ENCODE data around the gene ADCY10. TPM values are rescaled to one million over a fixed set of nuclear protein-coding genes. Genes with fewer than 3 reads are reported as not detected.

The ADCY10 gene
- total and polyA plus RNA-seq, 2 donors (not counting 3 experiments of a cell fraction or from before 2014, with no cell fraction given), result not detected

DNA sequence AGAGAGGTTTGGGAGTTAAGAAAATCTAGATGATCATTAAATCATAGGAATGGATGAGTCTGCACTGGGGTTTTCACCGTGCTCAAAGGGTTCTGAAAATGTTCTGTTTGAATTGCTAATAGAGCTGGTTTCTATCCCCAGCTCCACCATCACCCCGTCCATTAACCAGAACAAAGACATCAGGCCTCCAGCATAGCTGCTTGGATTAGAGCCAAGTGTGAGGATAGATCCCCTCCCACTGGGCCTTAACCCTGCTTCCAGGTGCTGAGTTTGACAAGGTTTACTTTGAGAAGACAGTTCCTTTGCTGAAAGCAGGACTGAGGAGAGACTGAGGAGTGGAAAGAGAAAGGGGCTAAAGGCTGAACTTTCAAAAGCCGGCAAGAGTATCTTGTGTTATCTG, 143.8 kb downstream of the ADCY10 start:
- Histone ChIP-seq H3K9ac (replicated peaks; ENCODE audit: extremely low read depth, insufficient read depth, low read length) (no peak overlapping the region), H3K27ac (ENCODE audit: insufficient read depth, low read depth, low read length) (no peak overlapping the region), H2AFZ (ENCODE audit: low read depth, low read length) (no peak overlapping the region), H4K20me1 (replicated peaks; ENCODE audit: control insufficient read depth, extremely low read depth, insufficient read depth, low read length) (no peaks in the 10 kb centered on the region), H3K9me3 (replicated peaks; ENCODE audit: control insufficient read depth, insufficient read depth, low read length) (no peaks in the 10 kb centered on the region), H3K79me2 (ENCODE audit: control insufficient read depth, insufficient read depth, low read length) (peaks cover 4% of the 10 kb centered on the region), H3K4me3 (replicated peaks in 1 of 3; ENCODE audit: insufficient read depth in 1 of 3, low read depth in 1 of 3, low read length in 3 of 3) (no peak overlapping the region), H3K27me3 (ENCODE audit: control insufficient read depth in 2 of 2, insufficient read depth in 2 of 2, low read length in 2 of 2) (no peaks in the 10 kb centered on the region), H3K9me1 (replicated peaks; ENCODE audit: control insufficient read depth, extremely low read depth, insufficient read depth, low read length) (no peaks in the 10 kb centered on the region), H3K4me1 (ENCODE audit: control insufficient read depth, extremely low read depth, insufficient read depth, low read length) (peaks cover 10% of the 10 kb centered on the region), H3K4me2 (ENCODE audit: insufficient read depth, low read length) (no peak overlapping the region), H3K36me3 (ENCODE audit: control insufficient read depth in 2 of 2, extremely low read depth in 1 of 2, insufficient read depth in 2 of 2, low read length in 2 of 2) (peaks cover 2 to 4% of the 10 kb centered on the region in 2 experiments)
- POLR2A ChIA-PET, result no interaction called here
- no TSS peak for BruUV-seq (replicated peaks)
- dilution Hi-C loops (cut with MboI; ENCODE audit: extremely low pct_ligation_motif_present, low sequenced_read_pairs), result no loop called here
- no peak for FAIRE-seq
- CTCF ChIA-PET, result no interaction called here
- TF ChIP-seq, protein P1, sequence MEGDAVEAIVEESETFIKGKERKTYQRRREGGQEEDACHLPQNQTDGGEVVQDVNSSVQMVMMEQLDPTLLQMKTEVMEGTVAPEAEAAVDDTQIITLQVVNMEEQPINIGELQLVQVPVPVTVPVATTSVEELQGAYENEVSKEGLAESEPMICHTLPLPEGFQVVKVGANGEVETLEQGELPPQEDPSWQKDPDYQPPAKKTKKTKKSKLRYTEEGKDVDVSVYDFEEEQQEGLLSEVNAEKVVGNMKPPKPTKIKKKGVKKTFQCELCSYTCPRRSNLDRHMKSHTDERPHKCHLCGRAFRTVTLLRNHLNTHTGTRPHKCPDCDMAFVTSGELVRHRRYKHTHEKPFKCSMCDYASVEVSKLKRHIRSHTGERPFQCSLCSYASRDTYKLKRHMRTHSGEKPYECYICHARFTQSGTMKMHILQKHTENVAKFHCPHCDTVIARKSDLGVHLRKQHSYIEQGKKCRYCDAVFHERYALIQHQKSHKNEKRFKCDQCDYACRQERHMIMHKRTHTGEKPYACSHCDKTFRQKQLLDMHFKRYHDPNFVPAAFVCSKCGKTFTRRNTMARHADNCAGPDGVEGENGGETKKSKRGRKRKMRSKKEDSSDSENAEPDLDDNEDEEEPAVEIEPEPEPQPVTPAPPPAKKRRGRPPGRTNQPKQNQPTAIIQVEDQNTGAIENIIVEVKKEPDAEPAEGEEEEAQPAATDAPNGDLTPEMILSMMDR (IDR thresholded peaks at IDR 0.05; ENCODE audit: extremely low read depth in 1 of 2, insufficient read depth in 1 of 2, low read depth in 1 of 2, low read length in 2 of 2), result no peak
- no peak for TF ChIP-seq GATA2 (IDR thresholded peaks at IDR 0.05; ENCODE audit: insufficient read depth, insufficient read length, low read depth, low read length)
- TF ChIP-seq JUN (IDR thresholded peaks at IDR 0.05; ENCODE audit: borderline replicate concordance, insufficient read depth, insufficient read length, low read depth), result no peak
- TF ChIP-seq, protein P2, sequence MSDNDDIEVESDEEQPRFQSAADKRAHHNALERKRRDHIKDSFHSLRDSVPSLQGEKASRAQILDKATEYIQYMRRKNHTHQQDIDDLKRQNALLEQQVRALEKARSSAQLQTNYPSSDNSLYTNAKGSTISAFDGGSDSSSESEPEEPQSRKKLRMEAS (IDR thresholded peaks at IDR 0.05; ENCODE audit: insufficient read depth, insufficient read length), result no peak
- TF ChIP-seq MYC (IDR thresholded peaks at IDR 0.05; ENCODE audit: low read depth, low read length), result no peak
- no peak for TF ChIP-seq POLR2AphosphoS5 (IDR thresholded peaks at IDR 0.05; ENCODE audit: insufficient read depth, low read depth, low read length)
- TF ChIP-seq POLR2A (IDR thresholded peaks at IDR 0.05; ENCODE audit: low read depth, low read length), result no peak
- no peak for TF ChIP-seq EZH2 (IDR thresholded peaks at IDR 0.05; ENCODE audit: borderline replicate concordance, low read depth, low read length, severe bottlenecking)
- no peak for TF ChIP-seq FOS (IDR thresholded peaks at IDR 0.05; ENCODE audit: borderline replicate concordance, insufficient read depth, low read length)
- intact Hi-C loops (cut with micrococcal nuclease), result no loop called here
- DNase-seq (ENCODE audit: low read depth, low spot score), result no peak
